Liver (tissue), 9 donors: ENCODE data around the gene CDC14A. TPM values are rescaled to one million over a fixed set of nuclear protein-coding genes. Genes with fewer than 3 reads are reported as not detected.

Experiments
- DNase-seq: peaks from one replicate; pipeline ENCODE4 v3.0.0-alpha.2; 2017; ENCODE audit warnings: low spot score
- H3K27ac ChIP-seq, 2 donors: one replicate each; pipeline ENCODE4 v1.7.0; 2013; ENCODE audit warnings: inconsistent platforms in 2 of 2, low read length in 2 of 2, control low read depth in 1 of 2, low read depth in 1 of 2, mild to moderate bottlenecking in 1 of 2
- H3K27me3 ChIP-seq, 4 donors: one replicate each; pipeline versions ENCODE4 v1.6.1 to v1.7.0; 2013; ENCODE audit warnings: low read length in 3 of 4, inconsistent platforms in 1 of 4, mild to moderate bottlenecking in 1 of 4, moderate library complexity in 1 of 4; ENCODE audit not compliant: control insufficient read depth in 4 of 4, insufficient read depth in 4 of 4
- H3K36me3 ChIP-seq, 4 donors: one replicate each; pipeline versions ENCODE4 v1.6.1 to v1.7.0; 2013; ENCODE audit warnings: low read length in 3 of 4, mild to moderate bottlenecking in 3 of 4, low read depth in 1 of 4, moderate library complexity in 1 of 4; ENCODE audit not compliant: control insufficient read depth in 4 of 4, insufficient read depth in 3 of 4
- H3K4me1 ChIP-seq, 4 donors: one replicate each; pipeline versions ENCODE4 v1.6.1 to v1.7.0; 2013; ENCODE audit warnings: low read length in 3 of 4, mild to moderate bottlenecking in 3 of 4, moderate library complexity in 1 of 4; ENCODE audit not compliant: control insufficient read depth in 4 of 4, insufficient read depth in 4 of 4
- H3K4me3 ChIP-seq, 3 donors: one replicate each; pipeline versions ENCODE4 v1.6.1 to v1.7.0; 2013; ENCODE audit warnings: low read length in 3 of 3, control low read depth in 1 of 3, low read depth in 1 of 3, mild to moderate bottlenecking in 1 of 3
- H3K9ac ChIP-seq, 2 donors: one replicate each; pipeline ENCODE4 v1.7.0; 2013; ENCODE audit warnings: low read length in 2 of 2, mild to moderate bottlenecking in 2 of 2, moderate library complexity in 2 of 2, control low read depth in 1 of 2, low read depth in 1 of 2
- H3K9me3 ChIP-seq, 4 donors: one replicate each; pipeline versions ENCODE4 v1.6.1 to v1.7.0; 2013; ENCODE audit warnings: low read length in 3 of 4; ENCODE audit not compliant: control insufficient read depth in 4 of 4
- ATF3 ChIP-seq: IDR thresholded peaks from 2 replicates; pipeline ENCODE4 v1.6.1; 2016; ENCODE audit warnings: antibody characterized with exemption
- CTCF ChIP-seq: fragments of 150-350 bp; IDR thresholded peaks from 2 replicates; pipeline ENCODE4 v1.5.1; 2017; ENCODE audit warnings: improper control_type of control experiment, low read depth, low read length; ENCODE audit not compliant: missing input control
- EGR1 ChIP-seq, 2 donors: IDR thresholded peaks; 2 replicates each; pipeline ENCODE4 v1.6.1; 2016 to 2018; ENCODE audit warnings: antibody characterized with exemption in 2 of 2, low read depth in 2 of 2
- FOXA1 ChIP-seq: IDR thresholded peaks from 2 replicates; pipeline ENCODE4 v1.6.1; 2016; ENCODE audit warnings: antibody characterized with exemption
- FOXA2 ChIP-seq: IDR thresholded peaks from 2 replicates; pipeline ENCODE4 v1.6.1; 2016; ENCODE audit warnings: antibody characterized with exemption
- GABPA ChIP-seq, 2 donors: IDR thresholded peaks in 1 of 2; conservative IDR thresholded peaks in 1 of 2; 2 replicates each; pipeline ENCODE4 v1.6.1; 2016; ENCODE audit warnings: antibody characterized with exemption in 2 of 2, mild to moderate bottlenecking in 1 of 2, moderate library complexity in 1 of 2
- HNF4A ChIP-seq, 2 donors: conservative IDR thresholded peaks; 2 replicates each; pipeline ENCODE4 v1.6.1; 2016; ENCODE audit warnings: antibody characterized with exemption in 2 of 2, mild to moderate bottlenecking in 2 of 2
- HNF4G ChIP-seq: IDR thresholded peaks from 2 replicates; pipeline ENCODE4 v1.6.1; 2016; ENCODE audit warnings: antibody characterized with exemption
- JUND ChIP-seq, 2 donors: IDR thresholded peaks; 2 replicates each; pipeline ENCODE4 v1.6.1; 2016; ENCODE audit warnings: antibody characterized with exemption in 2 of 2
- MAX ChIP-seq: IDR thresholded peaks from 2 replicates; pipeline ENCODE4 v1.6.1; 2016; ENCODE audit warnings: antibody characterized with exemption
- NR2F2 ChIP-seq: IDR thresholded peaks from 2 replicates; pipeline ENCODE4 v1.6.1; 2016; ENCODE audit warnings: antibody characterized with exemption
- RAD21 ChIP-seq, 2 donors: IDR thresholded peaks; 2 replicates each; pipeline ENCODE4 v1.6.1; 2016; ENCODE audit warnings: antibody characterized with exemption in 2 of 2, mild to moderate bottlenecking in 2 of 2
- REST ChIP-seq: IDR thresholded peaks from 2 replicates; pipeline ENCODE4 v1.6.1; 2016; ENCODE audit warnings: antibody characterized with exemption, mild to moderate bottlenecking
- RXRA ChIP-seq, 2 donors: IDR thresholded peaks; 2 replicates each; pipeline ENCODE4 v1.6.1; 2017 to 2018; ENCODE audit warnings: antibody characterized with exemption in 2 of 2, mild to moderate bottlenecking in 1 of 2
- SP1 ChIP-seq: IDR thresholded peaks from 2 replicates; pipeline ENCODE4 v1.6.1; 2018; ENCODE audit warnings: antibody characterized with exemption, mild to moderate bottlenecking
- TAF1 ChIP-seq: conservative IDR thresholded peaks from 2 replicates; pipeline ENCODE4 v1.6.1; 2016; ENCODE audit warnings: antibody characterized with exemption, mild to moderate bottlenecking
- YY1 ChIP-seq: IDR thresholded peaks from 2 replicates; pipeline ENCODE4 v1.6.1; 2016; ENCODE audit warnings: antibody characterized with exemption, mild to moderate bottlenecking
- WGBS: extraction: QIAGEN DNeasy Blood & Tissue Kit; methylation state at CpG from one replicate; pipeline ENCODE4 v1.1.7; 2013; 5-methylcytosine and 5-hydroxymethylcytosine counted together
- polyA plus RNA-seq, 2 donors: library from polyadenylated mRNA; stranded (reverse) in 1 of 2; unstranded in 1 of 2; fragments of 200-250 nt in 1 of 2; fragments of >200 nt in 1 of 2; fragmentation: Nextera tagmentation in 1 of 2; extraction: Ambion mirVana in 1 of 2; gene quantifications; one replicate each; pipeline versions ENCODE4 v1.2.1 to v1.2.3, GENCODE V29; 2013 to 2015
- total RNA-seq, 2 donors: library from RNA; depleted of rRNA; stranded (reverse); fragments of >200 nt; gene quantifications; one replicate each; pipeline ENCODE4 v1.2.3, GENCODE V29; 2014
- donor health status: healthy.
- donor health status: healthy.
- donor health status: healthy.
- donor health status: healthy.
- donor health status: healthy.

Gene CDC14A
- total and polyA plus RNA-seq, 4 donors: 0.39 to 4.1 (median 2.6) TPM

GRCh38 chr1:100395913-100396312, 43.6 kb downstream of the CDC14A start:
- Histone ChIP-seq H3K36me3 (no peaks in the 10 kb centered on the region), H3K4me3 (no peak overlapping the region), H3K9ac (no peak overlapping the region), H3K27me3 (no peaks in the 10 kb centered on the region), H3K27ac (no peak overlapping the region), H3K9me3 (no peaks in the 10 kb centered on the region), H3K4me1 (no peaks in the 10 kb centered on the region)
- WGBS: 92% methylated on average over 5 of the region's 5 CpGs
- TF ChIP-seq YY1 (no peak), NR2F2 (no peak), SP1 (no peak), JUND (IDR thresholded peaks at IDR 0.05) (no peak), RAD21 (IDR thresholded peaks at IDR 0.05) (no peak), HNF4G (no peak), TAF1 (no peak), MAX (no peak), FOXA2 (no peak), EGR1 (IDR thresholded peaks at IDR 0.05; ENCODE audit: low read depth in 2 of 2) (no peak), GABPA (IDR thresholded peaks at IDR 0.05 in 1 of 2, conservative IDR thresholded peaks at IDR 0.05 in 1 of 2) (no peak), REST (no peak), HNF4A (conservative IDR thresholded peaks at IDR 0.05) (no peak), ATF3 (no peak), CTCF (no peak), RXRA (IDR thresholded peaks at IDR 0.05) (no peak)
- DNase-seq: no peak

- Histone ChIP-seq H3K9me3 (no peaks in the 10 kb centered on the region), H3K4me1 (no peaks in the 10 kb centered on the region), H3K9ac (no peak overlapping the region), H3K27me3 (no peaks in the 10 kb centered on the region), H3K36me3 (no peaks in the 10 kb centered on the region), H3K4me3 (no peak overlapping the region), H3K27ac (no peak overlapping the region)
- TF ChIP-seq GABPA (IDR thresholded peaks at IDR 0.05 in 1 of 2, conservative IDR thresholded peaks at IDR 0.05 in 1 of 2) (no peak), REST (no peak), FOXA1 (no peak), HNF4G (no peak), RXRA (IDR thresholded peaks at IDR 0.05) (no peak), HNF4A (conservative IDR thresholded peaks at IDR 0.05) (no peak), CTCF (no peak), SP1 (no peak)
- DNase-seq: no peak
- WGBS: 89% methylated on average over 3 of the region's 3 CpGs
These were observed 44.3 kb downstream of the CDC14A start for GRCh38 chr1:100396651-100397050.
